Prostate gland (tissue), 2 donors: ENCODE results near the gene DYNC1I1.

ENCODE experiments used
- CTCF ChIP-seq, 4 experiments: fragments of 200-600 bp in 2 of 4; fragments of 450-650 bp in 2 of 4; sonication (generic) in 2 of 4; IDR thresholded peaks; 1 replicate in 3 of 4; 2 replicates in 1 of 4; pipeline ENCODE4 v1.5.1; 2016 to 2019; ENCODE audit warnings: antibody characterized with exemption in 4 of 4, mild to moderate bottlenecking in 2 of 4, moderate library complexity in 2 of 4
- POLR2A ChIP-seq: fragments of 450-650 bp; IDR thresholded peaks from one replicate; pipeline ENCODE4 v1.6.1; 2016; ENCODE audit warnings: antibody characterized with exemption, mild to moderate bottlenecking

GRCh38 chr7:95951531-95951930, 179.2 kb downstream of the DYNC1I1 start:
- TF ChIP-seq CTCF (IDR thresholded peaks at IDR 0.05), result no peak
- TF ChIP-seq POLR2A, result no peak
